Fibroblast of pulmonary artery (primary cell): ENCODE results near the gene VTI1A.

Source experiments
- DNase-seq: peaks from one replicate; pipeline ENCODE4 v3.0.0-alpha.2; 2010; ENCODE audit warnings: low read depth
- H3K4me3 ChIP-seq: replicated peaks from 2 replicates; pipeline ENCODE4 v1.5.1; 2011; ENCODE audit warnings: low read depth, mild to moderate bottlenecking, control low read depth, low read length, moderate library complexity
- CTCF ChIP-seq: IDR thresholded peaks from 2 replicates; pipeline ENCODE4 v1.5.1; 2011; ENCODE audit warnings: mild to moderate bottlenecking, control low read depth, low read length, inconsistent platforms; ENCODE audit errors: missing control alignments

VTI1A gene

DNA sequence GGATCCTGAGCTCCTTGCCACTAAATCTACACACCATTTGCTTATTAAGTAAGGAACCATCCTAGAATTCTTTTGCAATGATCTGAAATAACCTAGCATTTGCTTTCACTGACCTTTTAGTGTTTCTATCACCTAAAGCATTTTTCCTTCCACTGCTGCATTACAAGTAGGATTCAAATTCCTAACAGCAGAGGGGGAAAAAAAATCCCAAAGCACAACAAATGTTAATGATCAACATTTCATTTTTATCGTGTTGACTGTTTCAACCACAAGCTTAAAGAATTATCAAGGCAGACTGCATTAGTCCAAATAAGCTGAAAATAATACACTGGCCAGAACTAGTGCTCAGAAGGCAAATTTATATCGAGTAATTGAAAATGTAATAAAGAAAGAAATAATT lies 328.4 kb downstream of the VTI1A start:
- no peak for DNase-seq
- peak; percentile 35 for TF ChIP-seq CTCF
- H3K4me3 ChIP-seq, result no peak overlapping the region

DNA sequence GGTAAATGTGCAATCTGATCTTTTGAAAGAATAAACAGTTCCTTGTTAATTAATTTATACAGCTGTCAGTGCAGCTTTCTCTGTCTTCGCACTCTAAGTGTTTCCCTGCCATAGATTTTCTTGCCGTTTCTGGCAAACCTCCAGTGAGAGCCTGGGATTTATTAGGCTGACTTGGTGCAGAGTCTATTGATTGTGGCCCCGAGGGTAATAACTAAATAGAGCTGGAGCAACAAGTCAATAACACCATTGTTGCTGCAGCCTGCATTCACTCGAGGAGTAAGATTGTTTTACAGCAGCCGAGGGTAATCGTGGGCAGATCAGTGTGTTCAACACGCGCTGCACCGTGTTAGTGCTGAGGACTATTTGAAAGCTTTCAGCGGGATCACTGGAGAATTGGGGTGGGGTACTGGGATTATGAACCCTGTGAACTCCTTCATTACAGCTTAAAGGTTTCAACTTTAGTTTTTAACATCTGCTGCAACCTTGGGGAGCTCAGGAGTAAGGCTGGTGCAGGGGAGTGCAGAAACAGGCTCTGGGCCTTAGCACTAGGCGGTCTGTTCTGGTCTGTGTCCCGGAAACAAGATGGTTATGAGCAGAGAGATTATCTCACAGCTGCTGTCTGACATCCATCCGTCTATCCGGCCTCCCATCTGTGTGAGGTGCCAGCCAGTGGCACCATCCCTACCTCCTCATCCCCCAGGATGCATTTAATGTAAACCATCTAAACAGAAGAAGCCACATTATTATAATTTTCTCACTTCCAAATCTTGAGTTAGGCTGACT lies 329.1 kb downstream of the VTI1A start:
- H3K4me3 ChIP-seq, result no peak overlapping the region
- no peak for DNase-seq
- TF ChIP-seq CTCF, result no peak

GRCh38 chr10:112778579-112778978 lies 331.6 kb downstream of the VTI1A start:
- H3K4me3 ChIP-seq, result no peak overlapping the region
- peak; percentile 20 for DNase-seq
- TF ChIP-seq CTCF, result no peak

DNA sequence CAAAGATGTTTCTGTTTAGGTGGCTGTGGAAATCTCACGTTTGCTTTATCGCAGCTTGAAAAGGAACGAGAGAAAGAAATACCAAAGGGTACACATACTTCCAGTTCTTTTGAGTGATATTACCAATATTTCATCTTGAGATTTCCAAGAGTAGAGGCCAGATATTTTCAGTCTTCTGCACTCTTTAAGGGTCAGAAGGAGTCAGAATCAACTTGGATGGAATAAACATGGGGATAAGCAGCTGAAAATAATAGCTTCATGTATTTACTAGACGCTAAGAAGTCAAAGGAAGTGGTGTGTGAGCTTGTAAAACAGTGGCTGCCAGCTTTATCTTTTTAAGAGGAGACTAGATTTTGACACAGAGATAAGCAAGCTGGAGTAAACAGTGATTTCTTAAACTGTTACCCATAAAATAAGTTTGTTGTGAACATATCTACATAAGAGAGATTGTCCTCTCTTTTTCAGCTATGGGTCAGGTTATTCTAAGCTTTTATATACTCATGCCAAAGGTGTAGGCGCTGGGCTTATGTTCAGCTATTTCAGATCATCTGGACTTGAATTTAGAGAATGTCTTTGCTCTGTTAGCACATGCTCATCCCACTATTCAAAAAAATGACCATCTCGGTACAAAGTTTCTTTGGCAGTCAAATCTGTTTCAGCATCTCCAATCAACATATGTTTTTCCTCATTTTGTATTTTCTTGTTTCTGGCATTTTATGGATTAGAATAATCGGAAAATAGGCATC lies 332.2 kb downstream of the VTI1A start:
- DNase-seq, result no peak
- no peak for TF ChIP-seq CTCF
- H3K4me3 ChIP-seq, result no peak overlapping the region

DNA sequence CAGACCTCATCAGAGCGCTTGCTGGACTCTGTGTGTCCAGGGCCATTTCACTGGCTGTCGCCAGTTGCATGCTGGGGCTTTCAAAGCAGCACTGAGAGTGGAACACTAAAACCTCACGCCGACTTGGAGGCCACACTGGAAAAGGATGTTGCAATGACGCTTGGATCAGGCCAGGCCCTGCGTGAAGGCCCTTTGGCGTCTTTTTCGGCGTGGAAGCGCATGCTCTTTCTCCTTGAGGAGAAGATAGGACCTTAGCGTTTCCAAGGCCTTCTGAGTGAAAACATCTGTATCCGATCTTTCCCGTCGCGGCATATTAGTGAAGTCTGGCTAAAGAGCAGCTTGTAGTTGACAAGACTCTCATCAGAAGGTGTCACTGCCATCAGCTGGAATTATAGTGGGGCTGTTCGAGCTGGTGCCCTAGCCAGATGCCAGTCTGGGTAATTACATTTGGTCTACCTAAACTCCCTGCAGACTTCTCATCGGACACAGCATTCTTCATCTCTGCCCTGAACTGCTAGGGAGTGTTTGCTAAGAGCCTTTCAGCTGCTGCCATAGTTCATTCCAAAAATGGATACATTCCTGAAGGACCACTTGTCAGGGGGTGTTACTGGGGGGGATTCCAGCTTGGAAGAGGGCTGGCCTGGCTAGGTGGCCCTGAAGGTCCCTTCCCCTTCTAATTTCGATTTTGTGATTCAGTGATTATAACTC lies 335.3 kb downstream of the VTI1A start:
- DNase-seq, result peak; percentile 15
- no peak for TF ChIP-seq CTCF
- no peak overlapping the region for H3K4me3 ChIP-seq

- DNase-seq, result no peak
- H3K4me3 ChIP-seq, result no peak overlapping the region
- TF ChIP-seq CTCF, result no peak
Measured at GRCh38 chr10:112783351-112784021, 336.5 kb downstream of the VTI1A start.
